Fibroblast of lung (primary cell): ENCODE data around the gene TBC1D5. TPM values are rescaled to one million over a fixed set of nuclear protein-coding genes. Genes with fewer than 3 reads are reported as not detected.

ENCODE experiments used
- DNase-seq, 2 donors: peaks; one replicate each; pipeline versions ENCODE4 v3.0.0 to v3.0.0-alpha.2; 2010; ENCODE audit warnings: low read depth in 2 of 2
- H2AFZ ChIP-seq: 2 replicates; pipeline ENCODE4 v1.5.1; 2012; ENCODE audit warnings: low read length, control low read depth, inconsistent platforms
- H3K27ac ChIP-seq: 2 replicates; pipeline ENCODE4 v1.5.1; 2011; ENCODE audit warnings: low read length, control low read depth; ENCODE audit not compliant: insufficient read depth
- H3K27me3 ChIP-seq: 2 replicates; pipeline ENCODE4 v1.5.1; 2011; ENCODE audit warnings: mild to moderate bottlenecking, low read length; ENCODE audit not compliant: control insufficient read depth, insufficient read depth
- H3K36me3 ChIP-seq: 2 replicates; pipeline ENCODE4 v1.5.1; 2011; ENCODE audit warnings: low read length; ENCODE audit not compliant: control insufficient read depth, insufficient read depth
- H3K4me1 ChIP-seq: 2 replicates; pipeline ENCODE4 v1.5.1; 2011; ENCODE audit warnings: low read length; ENCODE audit not compliant: control insufficient read depth, insufficient read depth; ENCODE audit errors: extremely low read depth
- H3K4me2 ChIP-seq: 2 replicates; pipeline ENCODE4 v1.5.1; 2011; ENCODE audit warnings: low read length, control low read depth; ENCODE audit not compliant: insufficient read depth; ENCODE audit errors: extremely low read depth
- H3K4me3 ChIP-seq, 4 experiments: fragments of 200-600 bp in 1 of 4; sonication (generic) in 1 of 4; replicated peaks in 1 of 4; 2 replicates each; pipeline ENCODE4 v1.5.1; 2011 to 2016; ENCODE audit warnings: low read length in 4 of 4, low read depth in 3 of 4, mild to moderate bottlenecking in 3 of 4, control low read depth in 2 of 4, inconsistent platforms in 1 of 4, mixed read lengths in 1 of 4; ENCODE audit not compliant: insufficient read depth in 1 of 4; ENCODE audit errors: control extremely low read depth in 1 of 4
- H3K79me2 ChIP-seq: 2 replicates; pipeline ENCODE4 v1.5.1; 2012; ENCODE audit warnings: mild to moderate bottlenecking, low read length, inconsistent platforms; ENCODE audit not compliant: control insufficient read depth, insufficient read depth
- H3K9ac ChIP-seq: 2 replicates; pipeline ENCODE4 v1.5.1; 2011; ENCODE audit warnings: mild to moderate bottlenecking, low read length, control low read depth; ENCODE audit not compliant: insufficient read depth
- H3K9me3 ChIP-seq: 2 replicates; pipeline ENCODE4 v1.5.1; 2012; ENCODE audit warnings: low read depth, low read length; ENCODE audit not compliant: control insufficient read depth, insufficient read depth
- H4K20me1 ChIP-seq: 2 replicates; pipeline ENCODE4 v1.5.1; 2011; ENCODE audit warnings: low read length; ENCODE audit not compliant: control insufficient read depth, insufficient read depth; ENCODE audit errors: extremely low read depth
- EZH2 ChIP-seq: IDR thresholded peaks from 2 replicates; pipeline ENCODE4 v1.5.1; 2012; ENCODE audit warnings: low read length, control low read depth, mild to moderate bottlenecking; ENCODE audit errors: missing control alignments
- polyA plus RNA-seq, 2 donors: library from polyadenylated mRNA; depleted of rRNA in 1 of 2; stranded (reverse) in 1 of 2; unstranded in 1 of 2; fragments of >200 nt; gene quantifications; 2 replicates each; pipeline ENCODE4 v1.2.1, GENCODE V29; 2011 to 2012; ENCODE audit warnings: missing spikeins in 1 of 2
- total RNA-seq: library from RNA; depleted of rRNA; stranded (reverse); fragments of >200 nt; gene quantifications from 2 replicates; pipeline ENCODE4 v1.2.1, GENCODE V29; 2014
- TF ChIP-seq, protein P1 (sequence below), 2 donors: IDR thresholded peaks in 1 of 2; conservative IDR thresholded peaks in 1 of 2; 1 replicate in 1 of 2; 2 replicates in 1 of 2; pipeline ENCODE4 v1.5.1; 2011 to 2012; ENCODE audit warnings: low read length in 2 of 2, control low read depth in 1 of 2, inconsistent platforms in 1 of 2, low read depth in 1 of 2, mild to moderate bottlenecking in 1 of 2

The TBC1D5 gene
- total and polyA plus RNA-seq, 2 donors (not counting 1 experiment from before 2014, with no cell fraction given) = 43.6 to 129 TPM

DNA sequence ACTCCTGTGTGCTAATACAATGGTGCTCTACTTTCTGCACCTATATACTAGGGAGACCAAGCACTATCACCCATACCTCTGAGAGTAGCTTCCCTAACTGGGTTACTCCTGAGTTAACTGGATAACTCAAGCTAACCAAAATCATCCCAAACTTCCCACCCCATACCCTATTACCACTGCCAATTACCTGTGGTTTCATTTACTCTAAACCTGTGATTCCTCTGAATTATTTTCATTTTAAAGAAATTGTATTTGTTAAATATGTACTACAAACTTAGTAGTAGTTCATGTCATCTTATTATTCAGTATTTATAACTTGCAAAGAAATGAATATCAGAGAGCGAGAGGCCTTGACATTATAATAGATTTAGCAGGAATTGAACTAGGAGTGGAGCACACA, 340.5 kb downstream of the TBC1D5 start:
- H3K27ac ChIP-seq = no peak overlapping the region
- no peak for TF ChIP-seq EZH2
- TF ChIP-seq, protein P1, sequence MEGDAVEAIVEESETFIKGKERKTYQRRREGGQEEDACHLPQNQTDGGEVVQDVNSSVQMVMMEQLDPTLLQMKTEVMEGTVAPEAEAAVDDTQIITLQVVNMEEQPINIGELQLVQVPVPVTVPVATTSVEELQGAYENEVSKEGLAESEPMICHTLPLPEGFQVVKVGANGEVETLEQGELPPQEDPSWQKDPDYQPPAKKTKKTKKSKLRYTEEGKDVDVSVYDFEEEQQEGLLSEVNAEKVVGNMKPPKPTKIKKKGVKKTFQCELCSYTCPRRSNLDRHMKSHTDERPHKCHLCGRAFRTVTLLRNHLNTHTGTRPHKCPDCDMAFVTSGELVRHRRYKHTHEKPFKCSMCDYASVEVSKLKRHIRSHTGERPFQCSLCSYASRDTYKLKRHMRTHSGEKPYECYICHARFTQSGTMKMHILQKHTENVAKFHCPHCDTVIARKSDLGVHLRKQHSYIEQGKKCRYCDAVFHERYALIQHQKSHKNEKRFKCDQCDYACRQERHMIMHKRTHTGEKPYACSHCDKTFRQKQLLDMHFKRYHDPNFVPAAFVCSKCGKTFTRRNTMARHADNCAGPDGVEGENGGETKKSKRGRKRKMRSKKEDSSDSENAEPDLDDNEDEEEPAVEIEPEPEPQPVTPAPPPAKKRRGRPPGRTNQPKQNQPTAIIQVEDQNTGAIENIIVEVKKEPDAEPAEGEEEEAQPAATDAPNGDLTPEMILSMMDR (conservative IDR thresholded peaks at IDR 0.05 in 1 of 2, IDR thresholded peaks at IDR 0.05 in 1 of 2; ENCODE audit: low read depth in 1 of 2, low read length in 2 of 2) = no peak

DNA sequence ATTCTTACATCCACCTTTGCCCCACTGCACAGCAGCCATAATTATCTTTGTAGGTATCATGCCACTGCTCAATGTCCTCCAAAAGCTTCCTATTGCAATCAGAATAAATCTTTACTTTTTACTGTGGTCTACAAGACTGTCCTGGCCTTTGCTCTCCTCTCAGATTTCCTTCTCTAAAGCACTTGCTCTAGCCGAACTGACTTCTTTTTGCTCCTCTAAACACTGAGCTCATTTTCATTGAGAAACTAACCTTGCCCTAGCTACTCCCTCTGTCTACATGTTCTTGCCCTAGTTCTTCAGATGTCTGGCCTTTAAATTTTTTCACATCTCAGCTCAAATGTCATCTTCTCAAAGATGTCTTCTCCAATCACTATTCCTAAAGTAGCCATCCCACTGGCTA, 342.8 kb downstream of the TBC1D5 start:
- no peak overlapping the region for H2AFZ ChIP-seq
- H3K9ac ChIP-seq = no peak overlapping the region
- no peaks in the 10 kb centered on the region for H3K79me2 ChIP-seq
- H3K4me3 ChIP-seq = no peak overlapping the region
- H3K27ac ChIP-seq = no peak overlapping the region
- no peak for TF ChIP-seq EZH2
- TF ChIP-seq, protein P1 (conservative IDR thresholded peaks at IDR 0.05 in 1 of 2, IDR thresholded peaks at IDR 0.05 in 1 of 2; ENCODE audit: low read depth in 1 of 2, low read length in 2 of 2) = no peak
- no peaks in the 10 kb centered on the region for H4K20me1 ChIP-seq
- no peaks in the 10 kb centered on the region for H3K27me3 ChIP-seq
- H3K4me1 ChIP-seq = no peaks in the 10 kb centered on the region
- H3K9me3 ChIP-seq = no peaks in the 10 kb centered on the region
- H3K36me3 ChIP-seq = no peaks in the 10 kb centered on the region
- DNase-seq = no peak
- H3K4me2 ChIP-seq = no peak overlapping the region

More for the DNA sequence above, 340.5 kb downstream of the TBC1D5 start:
- Histone ChIP-seq H3K9ac (no peak overlapping the region), H4K20me1 (no peaks in the 10 kb centered on the region), H3K4me3 (no peak overlapping the region), H3K4me1 (no peaks in the 10 kb centered on the region), H2AFZ (no peak overlapping the region), H3K9me3 (no peaks in the 10 kb centered on the region), H3K27me3 (no peaks in the 10 kb centered on the region), H3K36me3 (no peaks in the 10 kb centered on the region), H3K79me2 (no peaks in the 10 kb centered on the region), H3K4me2 (no peak overlapping the region)
- no peak for DNase-seq

DNA sequence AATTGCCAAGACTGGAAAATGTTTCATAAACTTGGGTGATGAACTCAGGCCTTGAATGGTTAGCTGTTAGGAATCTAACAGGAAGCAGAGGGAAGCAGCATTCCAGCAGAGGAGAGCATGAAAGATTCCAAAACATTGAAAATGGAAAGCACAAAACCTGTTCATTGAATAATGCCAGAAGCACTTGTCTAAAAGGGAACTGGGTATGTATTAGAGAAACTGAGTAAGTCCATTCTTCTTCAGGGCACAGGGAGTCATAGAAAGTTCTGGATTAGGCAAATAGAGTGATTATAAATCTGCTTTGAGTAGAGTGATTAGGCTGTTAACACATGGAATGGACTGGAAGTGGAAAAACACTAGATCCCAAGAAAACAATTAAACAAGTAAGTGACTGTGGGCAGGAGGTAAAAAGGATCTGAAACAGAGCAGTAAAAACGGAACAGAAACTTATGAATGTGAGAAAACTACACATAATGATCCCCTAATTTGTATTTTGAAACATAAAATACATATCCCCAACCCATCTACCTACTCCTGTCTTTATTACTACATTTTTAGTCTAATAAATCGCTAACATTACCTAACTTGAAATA, 343.4 kb downstream of the TBC1D5 start:
- no peaks in the 10 kb centered on the region for H3K79me2 ChIP-seq

More for the DNA sequence above, 343.4 kb downstream of the TBC1D5 start:
- H3K27ac ChIP-seq = no peak overlapping the region
- no peak overlapping the region for H3K9ac ChIP-seq
- DNase-seq = no peak
- H3K4me2 ChIP-seq = no peak overlapping the region
- H3K9me3 ChIP-seq = no peaks in the 10 kb centered on the region
- TF ChIP-seq EZH2 = no peak
- TF ChIP-seq, protein P1 (conservative IDR thresholded peaks at IDR 0.05 in 1 of 2, IDR thresholded peaks at IDR 0.05 in 1 of 2; ENCODE audit: low read depth in 1 of 2, low read length in 2 of 2) = no peak
- H2AFZ ChIP-seq = no peak overlapping the region
- H3K27me3 ChIP-seq = no peaks in the 10 kb centered on the region
- H3K36me3 ChIP-seq = no peaks in the 10 kb centered on the region
- no peak overlapping the region for H3K4me3 ChIP-seq
- no peaks in the 10 kb centered on the region for H3K4me1 ChIP-seq
- H4K20me1 ChIP-seq = no peaks in the 10 kb centered on the region
